NCI-H510A treated with DMSO at 0.1 percent for 48 hours (cell line): ENCODE results near the gene SRD5A3.

Source experiments
- DNase-seq: peaks from one replicate; lab custom pipeline; 2025; lab: John Stamatoyannopoulos, UW

SRD5A3 gene

GRCh38 chr4:55345980-55346850 is at the start of gene SRD5A3:
Gene SRD5A3, plus strand, starts transcription at chr4:55346242. Its CDS starts 95 bp downstream, at chr4:55346337.
- peak; percentile 94 for DNase-seq

GRCh38 chr4:55297346-55297745 is 48.7 kb upstream of the SRD5A3 start:
- DNase-seq, result no peak

- DNase-seq, result no peak
These were observed 42.3 kb upstream of the SRD5A3 start for GRCh38 chr4:55303760-55304165.

- DNase-seq, result no peak
These were observed 41.7 kb upstream of the SRD5A3 start for GRCh38 chr4:55304303-55304702.

- DNase-seq, result no peak
These were observed 38.0 kb upstream of the SRD5A3 start for GRCh38 chr4:55308071-55308470.

- no peak for DNase-seq
These were observed 34.1 kb upstream of the SRD5A3 start for GRCh38 chr4:55311792-55312488.

GRCh38 chr4:55312489-55313101 is 33.4 kb upstream of the SRD5A3 start:
- peak; percentile 10 for DNase-seq

- DNase-seq, result no peak
These were observed 31.8 kb upstream of the SRD5A3 start for GRCh38 chr4:55314141-55314820.

- no peak for DNase-seq
These were observed 27.6 kb upstream of the SRD5A3 start for GRCh38 chr4:55318175-55319129.

GRCh38 chr4:55321707-55322264 is 24.3 kb upstream of the SRD5A3 start:
- peak; percentile 80 for DNase-seq

GRCh38 chr4:55323375-55323774 is 22.7 kb upstream of the SRD5A3 start:
- DNase-seq, result no peak

GRCh38 chr4:55326629-55327028 is 19.4 kb upstream of the SRD5A3 start:
- DNase-seq, result peak; percentile 17

- DNase-seq, result no peak
These were observed 17.0 kb upstream of the SRD5A3 start for GRCh38 chr4:55329012-55329411.

GRCh38 chr4:55330241-55330640 is 15.8 kb upstream of the SRD5A3 start:
- DNase-seq, result no peak

GRCh38 chr4:55336138-55337034 is 9.7 kb upstream of the SRD5A3 start:
- no peak for DNase-seq

- no peak for DNase-seq
These were observed 8.1 kb upstream of the SRD5A3 start for GRCh38 chr4:55337944-55338343.

- DNase-seq, result no peak
These were observed 7.6 kb upstream of the SRD5A3 start for GRCh38 chr4:55338486-55338885.

- no peak for DNase-seq
These were observed 5.8 kb upstream of the SRD5A3 start for GRCh38 chr4:55340266-55340665.

- no peak for DNase-seq
These were observed 2.2 kb upstream of the SRD5A3 start for GRCh38 chr4:55343887-55344286.

GRCh38 chr4:55345054-55345453 is 988 bp upstream of the SRD5A3 start:
- DNase-seq, result no peak
